ENCODE results near the gene B4GALNT2.

B4GALNT2 gene

DNA sequence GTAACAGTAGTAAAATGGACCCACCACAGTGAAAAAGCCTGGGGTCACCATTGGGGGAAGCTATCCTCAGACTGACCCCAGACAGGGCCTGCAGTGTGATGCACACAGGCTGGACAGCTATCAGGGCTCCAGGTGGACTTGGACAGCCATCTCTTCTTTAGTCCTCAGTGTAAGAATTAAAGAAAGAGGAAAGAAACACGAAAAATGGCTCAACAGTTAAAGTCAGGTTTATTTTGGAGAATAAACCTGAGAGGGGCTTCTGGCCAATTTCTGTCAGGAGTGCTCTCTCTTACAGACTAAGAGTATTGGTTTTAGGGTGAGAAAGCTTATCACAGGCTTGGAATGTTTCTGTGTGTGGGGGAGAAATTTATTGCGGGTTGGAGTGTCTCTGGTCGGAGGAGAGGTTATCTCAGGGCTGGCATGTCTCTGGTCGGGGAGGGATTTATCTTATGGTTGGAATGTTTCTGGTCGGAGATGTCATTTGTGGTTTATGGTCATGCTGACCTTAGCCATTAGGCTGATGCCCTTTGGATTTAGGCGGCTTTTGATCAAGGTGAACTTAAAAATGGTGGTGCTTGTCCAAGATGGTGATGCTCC, 10.8 kb upstream of the B4GALNT2 start:
- Histone ChIP-seq H3K27me3 (ENCODE audit: control insufficient read depth, low read length) (peaks cover 25% of the 10 kb centered on the region; the same call in 1 of the 2 replicates), H3K4me3 (ENCODE audit: low read length) (no peak overlapping the region), H3K9me3 (ENCODE audit: control insufficient read depth, insufficient read depth, low read length) (no peaks in the 10 kb centered on the region), H3K27ac (ENCODE audit: low read depth, low read length) (no peak overlapping the region), H4K20me1 (ENCODE audit: control insufficient read depth, insufficient read depth, low read depth, low read length) (no peaks in the 10 kb centered on the region), H3K4me1 (ENCODE audit: control insufficient read depth, low read length) (no peaks in the 10 kb centered on the region), H3K4me2 (ENCODE audit: low read length) (no peak overlapping the region), H3K9me2 (replicated peaks; ENCODE audit: control insufficient read depth, low read length) (no peaks in the 10 kb centered on the region), H3K36me3 (ENCODE audit: control insufficient read depth, low read length) (no peaks in the 10 kb centered on the region), H3K79me2 (ENCODE audit: control insufficient read depth, low read length) (no peaks in the 10 kb centered on the region), H3F3A (ENCODE audit: control insufficient read depth, insufficient read depth) (no peaks in the 10 kb centered on the region)
- no peak for TF ChIP-seq EZH2phosphoT487 (IDR thresholded peaks at IDR 0.05; ENCODE audit: borderline replicate concordance, low read length)
- TF ChIP-seq, protein P1, sequence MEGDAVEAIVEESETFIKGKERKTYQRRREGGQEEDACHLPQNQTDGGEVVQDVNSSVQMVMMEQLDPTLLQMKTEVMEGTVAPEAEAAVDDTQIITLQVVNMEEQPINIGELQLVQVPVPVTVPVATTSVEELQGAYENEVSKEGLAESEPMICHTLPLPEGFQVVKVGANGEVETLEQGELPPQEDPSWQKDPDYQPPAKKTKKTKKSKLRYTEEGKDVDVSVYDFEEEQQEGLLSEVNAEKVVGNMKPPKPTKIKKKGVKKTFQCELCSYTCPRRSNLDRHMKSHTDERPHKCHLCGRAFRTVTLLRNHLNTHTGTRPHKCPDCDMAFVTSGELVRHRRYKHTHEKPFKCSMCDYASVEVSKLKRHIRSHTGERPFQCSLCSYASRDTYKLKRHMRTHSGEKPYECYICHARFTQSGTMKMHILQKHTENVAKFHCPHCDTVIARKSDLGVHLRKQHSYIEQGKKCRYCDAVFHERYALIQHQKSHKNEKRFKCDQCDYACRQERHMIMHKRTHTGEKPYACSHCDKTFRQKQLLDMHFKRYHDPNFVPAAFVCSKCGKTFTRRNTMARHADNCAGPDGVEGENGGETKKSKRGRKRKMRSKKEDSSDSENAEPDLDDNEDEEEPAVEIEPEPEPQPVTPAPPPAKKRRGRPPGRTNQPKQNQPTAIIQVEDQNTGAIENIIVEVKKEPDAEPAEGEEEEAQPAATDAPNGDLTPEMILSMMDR (IDR thresholded peaks at IDR 0.05; ENCODE audit: low read depth, low read length, poor library complexity, severe bottlenecking), result no peak

DNA sequence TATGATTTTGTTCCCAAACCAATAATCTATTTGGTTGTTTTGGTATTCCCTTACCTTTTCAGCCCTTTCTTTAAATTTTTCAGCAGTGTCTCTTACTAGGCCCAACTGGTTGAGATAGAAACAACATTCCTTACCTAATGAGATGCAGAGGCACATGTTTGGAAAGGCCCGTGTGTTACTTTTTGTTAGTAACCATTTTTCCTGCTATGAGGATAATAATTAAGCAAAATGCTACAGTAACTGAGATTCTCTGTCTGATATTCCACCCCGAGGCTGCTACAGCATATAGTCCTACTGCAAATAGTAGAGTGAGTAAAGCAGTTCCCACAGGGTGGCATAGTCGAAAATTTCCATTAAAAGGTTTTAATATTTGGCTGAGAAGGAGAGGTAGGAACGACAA, 10.0 kb upstream of the B4GALNT2 start:
- H3K27ac ChIP-seq (ENCODE audit: low read depth, low read length), result no peak overlapping the region
- H3K4me3 ChIP-seq (ENCODE audit: low read length), result no peak overlapping the region
- no peaks in the 10 kb centered on the region for H3K9me2 ChIP-seq (replicated peaks; ENCODE audit: control insufficient read depth, low read length)
- no peaks in the 10 kb centered on the region for H3K36me3 ChIP-seq (ENCODE audit: control insufficient read depth, low read length)
- no peaks in the 10 kb centered on the region for H3K4me1 ChIP-seq (ENCODE audit: control insufficient read depth, low read length)
- H3K27me3 ChIP-seq (ENCODE audit: control insufficient read depth, low read length), result peaks cover 22% of the 10 kb centered on the region; the same call in 1 of the 2 replicates
- no peak overlapping the region for H3K4me2 ChIP-seq (ENCODE audit: low read length)
- no peaks in the 10 kb centered on the region for H3K79me2 ChIP-seq (ENCODE audit: control insufficient read depth, low read length)
- H3F3A ChIP-seq (ENCODE audit: control insufficient read depth, insufficient read depth), result no peaks in the 10 kb centered on the region
- H3K9me3 ChIP-seq (ENCODE audit: control insufficient read depth, insufficient read depth, low read length), result no peaks in the 10 kb centered on the region
- TF ChIP-seq, protein P1 (IDR thresholded peaks at IDR 0.05; ENCODE audit: low read depth, low read length, poor library complexity, severe bottlenecking), result no peak
- TF ChIP-seq EZH2phosphoT487 (IDR thresholded peaks at IDR 0.05; ENCODE audit: borderline replicate concordance, low read length), result no peak
- no peaks in the 10 kb centered on the region for H4K20me1 ChIP-seq (ENCODE audit: control insufficient read depth, insufficient read depth, low read depth, low read length)

DNA sequence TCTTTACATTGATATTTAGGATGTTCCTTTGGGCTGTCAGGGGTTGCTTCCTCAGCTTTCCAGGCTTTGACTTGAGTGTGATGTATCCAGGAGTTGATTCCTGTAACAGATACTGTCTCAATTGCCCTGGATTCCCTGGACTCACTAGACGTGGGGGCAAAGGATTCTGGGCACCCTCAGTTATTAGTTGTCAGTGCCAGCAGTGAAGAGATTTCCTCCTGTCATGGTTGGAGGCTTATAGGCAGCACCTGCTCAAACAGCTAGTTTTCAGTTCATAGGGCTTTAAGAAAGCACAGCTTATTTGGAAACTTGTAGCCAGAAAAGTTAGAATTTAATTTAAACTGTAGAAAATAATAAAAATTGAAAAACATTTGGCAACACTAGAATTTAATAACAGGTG, 9.5 kb upstream of the B4GALNT2 start:
- H4K20me1 ChIP-seq (ENCODE audit: control insufficient read depth, insufficient read depth, low read depth, low read length), result no peaks in the 10 kb centered on the region
- no peaks in the 10 kb centered on the region for H3K36me3 ChIP-seq (ENCODE audit: control insufficient read depth, low read length)
- H3F3A ChIP-seq (ENCODE audit: control insufficient read depth, insufficient read depth), result no peaks in the 10 kb centered on the region
- H3K9me3 ChIP-seq (ENCODE audit: control insufficient read depth, insufficient read depth, low read length), result no peaks in the 10 kb centered on the region
- no peak overlapping the region for H3K27ac ChIP-seq (ENCODE audit: low read depth, low read length)
- H3K4me1 ChIP-seq (ENCODE audit: control insufficient read depth, low read length), result no peaks in the 10 kb centered on the region
- H3K79me2 ChIP-seq (ENCODE audit: control insufficient read depth, low read length), result no peaks in the 10 kb centered on the region
- peaks cover 18% of the 10 kb centered on the region; the same call in 1 of the 2 replicates for H3K27me3 ChIP-seq (ENCODE audit: control insufficient read depth, low read length)
- no peak overlapping the region for H3K4me2 ChIP-seq (ENCODE audit: low read length)
- no peaks in the 10 kb centered on the region for H3K9me2 ChIP-seq (replicated peaks; ENCODE audit: control insufficient read depth, low read length)
- H3K4me3 ChIP-seq (ENCODE audit: low read length), result no peak overlapping the region
- TF ChIP-seq, protein P1 (IDR thresholded peaks at IDR 0.05; ENCODE audit: low read depth, low read length, poor library complexity, severe bottlenecking), result no peak
- TF ChIP-seq EZH2phosphoT487 (IDR thresholded peaks at IDR 0.05; ENCODE audit: borderline replicate concordance, low read length), result no peak
